Liver (tissue), 9 donors: ENCODE measurements around the gene PIEZO2. TPM values are rescaled to one million over a fixed set of nuclear protein-coding genes. Genes with fewer than 3 reads are reported as not detected.

Experiments
- DNase-seq: peaks from one replicate; pipeline ENCODE4 v3.0.0-alpha.2; 2017; ENCODE audit warnings: low spot score
- H3K27ac ChIP-seq, 2 donors: one replicate each; pipeline ENCODE4 v1.7.0; 2013; ENCODE audit warnings: inconsistent platforms in 2 of 2, low read length in 2 of 2, control low read depth in 1 of 2, low read depth in 1 of 2, mild to moderate bottlenecking in 1 of 2
- H3K27me3 ChIP-seq, 4 donors: one replicate each; pipeline versions ENCODE4 v1.6.1 to v1.7.0; 2013; ENCODE audit warnings: low read length in 3 of 4, inconsistent platforms in 1 of 4, mild to moderate bottlenecking in 1 of 4, moderate library complexity in 1 of 4; ENCODE audit not compliant: control insufficient read depth in 4 of 4, insufficient read depth in 4 of 4
- H3K36me3 ChIP-seq, 4 donors: one replicate each; pipeline versions ENCODE4 v1.6.1 to v1.7.0; 2013; ENCODE audit warnings: low read length in 3 of 4, mild to moderate bottlenecking in 3 of 4, low read depth in 1 of 4, moderate library complexity in 1 of 4; ENCODE audit not compliant: control insufficient read depth in 4 of 4, insufficient read depth in 3 of 4
- H3K4me1 ChIP-seq, 4 donors: one replicate each; pipeline versions ENCODE4 v1.6.1 to v1.7.0; 2013; ENCODE audit warnings: low read length in 3 of 4, mild to moderate bottlenecking in 3 of 4, moderate library complexity in 1 of 4; ENCODE audit not compliant: control insufficient read depth in 4 of 4, insufficient read depth in 4 of 4
- H3K4me3 ChIP-seq, 3 donors: one replicate each; pipeline versions ENCODE4 v1.6.1 to v1.7.0; 2013; ENCODE audit warnings: low read length in 3 of 3, control low read depth in 1 of 3, low read depth in 1 of 3, mild to moderate bottlenecking in 1 of 3
- H3K9ac ChIP-seq, 2 donors: one replicate each; pipeline ENCODE4 v1.7.0; 2013; ENCODE audit warnings: low read length in 2 of 2, mild to moderate bottlenecking in 2 of 2, moderate library complexity in 2 of 2, control low read depth in 1 of 2, low read depth in 1 of 2
- H3K9me3 ChIP-seq, 4 donors: one replicate each; pipeline versions ENCODE4 v1.6.1 to v1.7.0; 2013; ENCODE audit warnings: low read length in 3 of 4; ENCODE audit not compliant: control insufficient read depth in 4 of 4
- CTCF ChIP-seq: fragments of 150-350 bp; IDR thresholded peaks from 2 replicates; pipeline ENCODE4 v1.5.1; 2017; ENCODE audit warnings: improper control_type of control experiment, low read depth, low read length; ENCODE audit not compliant: missing input control
- EGR1 ChIP-seq, 2 donors: IDR thresholded peaks; 2 replicates each; pipeline ENCODE4 v1.6.1; 2016 to 2018; ENCODE audit warnings: antibody characterized with exemption in 2 of 2, low read depth in 2 of 2
- FOXA1 ChIP-seq: IDR thresholded peaks from 2 replicates; pipeline ENCODE4 v1.6.1; 2016; ENCODE audit warnings: antibody characterized with exemption
- FOXA2 ChIP-seq: IDR thresholded peaks from 2 replicates; pipeline ENCODE4 v1.6.1; 2016; ENCODE audit warnings: antibody characterized with exemption
- GABPA ChIP-seq, 2 donors: IDR thresholded peaks in 1 of 2; conservative IDR thresholded peaks in 1 of 2; 2 replicates each; pipeline ENCODE4 v1.6.1; 2016; ENCODE audit warnings: antibody characterized with exemption in 2 of 2, mild to moderate bottlenecking in 1 of 2, moderate library complexity in 1 of 2
- HNF4A ChIP-seq, 2 donors: conservative IDR thresholded peaks; 2 replicates each; pipeline ENCODE4 v1.6.1; 2016; ENCODE audit warnings: antibody characterized with exemption in 2 of 2, mild to moderate bottlenecking in 2 of 2
- HNF4G ChIP-seq: IDR thresholded peaks from 2 replicates; pipeline ENCODE4 v1.6.1; 2016; ENCODE audit warnings: antibody characterized with exemption
- JUND ChIP-seq, 2 donors: IDR thresholded peaks; 2 replicates each; pipeline ENCODE4 v1.6.1; 2016; ENCODE audit warnings: antibody characterized with exemption in 2 of 2
- NR2F2 ChIP-seq: IDR thresholded peaks from 2 replicates; pipeline ENCODE4 v1.6.1; 2016; ENCODE audit warnings: antibody characterized with exemption
- RAD21 ChIP-seq, 2 donors: IDR thresholded peaks; 2 replicates each; pipeline ENCODE4 v1.6.1; 2016; ENCODE audit warnings: antibody characterized with exemption in 2 of 2, mild to moderate bottlenecking in 2 of 2
- REST ChIP-seq: IDR thresholded peaks from 2 replicates; pipeline ENCODE4 v1.6.1; 2016; ENCODE audit warnings: antibody characterized with exemption, mild to moderate bottlenecking
- RXRA ChIP-seq, 2 donors: IDR thresholded peaks; 2 replicates each; pipeline ENCODE4 v1.6.1; 2017 to 2018; ENCODE audit warnings: antibody characterized with exemption in 2 of 2, mild to moderate bottlenecking in 1 of 2
- SP1 ChIP-seq: IDR thresholded peaks from 2 replicates; pipeline ENCODE4 v1.6.1; 2018; ENCODE audit warnings: antibody characterized with exemption, mild to moderate bottlenecking
- TAF1 ChIP-seq: conservative IDR thresholded peaks from 2 replicates; pipeline ENCODE4 v1.6.1; 2016; ENCODE audit warnings: antibody characterized with exemption, mild to moderate bottlenecking
- YY1 ChIP-seq: IDR thresholded peaks from 2 replicates; pipeline ENCODE4 v1.6.1; 2016; ENCODE audit warnings: antibody characterized with exemption, mild to moderate bottlenecking
- WGBS: extraction: QIAGEN DNeasy Blood & Tissue Kit; methylation state at CpG from one replicate; pipeline ENCODE4 v1.1.7; 2013; 5-methylcytosine and 5-hydroxymethylcytosine counted together
- polyA plus RNA-seq, 2 donors: library from polyadenylated mRNA; stranded (reverse) in 1 of 2; unstranded in 1 of 2; fragments of 200-250 nt in 1 of 2; fragments of >200 nt in 1 of 2; fragmentation: Nextera tagmentation in 1 of 2; extraction: Ambion mirVana in 1 of 2; gene quantifications; one replicate each; pipeline versions ENCODE4 v1.2.1 to v1.2.3, GENCODE V29; 2013 to 2015
- total RNA-seq, 2 donors: library from RNA; depleted of rRNA; stranded (reverse); fragments of >200 nt; gene quantifications; one replicate each; pipeline ENCODE4 v1.2.3, GENCODE V29; 2014
- TF ChIP-seq, protein P1 (sequence below): IDR thresholded peaks from 2 replicates; pipeline ENCODE4 v1.6.1; 2016; ENCODE audit warnings: antibody characterized with exemption
- TF ChIP-seq, protein P2 (sequence below): IDR thresholded peaks from 2 replicates; pipeline ENCODE4 v1.6.1; 2016; ENCODE audit warnings: antibody characterized with exemption
- TF ChIP-seq, protein P3 (sequence below): IDR thresholded peaks from 2 replicates; pipeline ENCODE4 v1.6.1; 2016; ENCODE audit warnings: antibody characterized with exemption
- donor health status: healthy.
- donor health status: healthy.
- donor health status: healthy.
- donor health status: healthy.
- donor health status: healthy.

Gene PIEZO2
- total and polyA plus RNA-seq, 4 donors = 1.1 to 12.3 (median 4.8) TPM

DNA sequence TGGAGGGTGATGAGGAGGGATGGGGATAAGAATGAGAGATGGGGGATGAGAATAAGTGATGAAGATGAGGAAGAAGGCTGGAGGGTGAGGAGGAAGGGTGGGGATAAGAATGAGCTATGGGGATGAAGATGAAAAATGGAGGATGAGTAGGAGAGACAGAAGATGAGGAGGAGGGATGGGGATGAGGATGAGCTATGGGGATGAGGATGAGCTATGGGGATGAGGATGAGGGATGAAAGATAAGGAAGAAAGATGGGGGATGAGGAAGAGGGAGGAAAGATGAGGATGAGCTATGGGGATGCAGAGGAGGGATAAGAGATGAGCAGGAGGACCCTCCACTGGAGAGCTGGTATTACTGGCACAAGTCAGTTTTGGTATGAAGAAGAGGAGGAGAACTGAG lies 392.0 kb downstream of the PIEZO2 start:
- no peak for DNase-seq
- Histone ChIP-seq H3K4me3 (no peak overlapping the region), H3K4me1 (no peaks in the 10 kb centered on the region), H3K27ac (no peak overlapping the region), H3K9me3 (no peaks in the 10 kb centered on the region), H3K36me3 (peaks cover 3 to 60% (median 20%) of the 10 kb centered on the region in 4 donors), H3K27me3 (no peaks in the 10 kb centered on the region), H3K9ac (no peak overlapping the region)
- no peak for TF ChIP-seq REST
- no peak for TF ChIP-seq SP1
- no peak for TF ChIP-seq NR2F2
- TF ChIP-seq, protein P1, sequence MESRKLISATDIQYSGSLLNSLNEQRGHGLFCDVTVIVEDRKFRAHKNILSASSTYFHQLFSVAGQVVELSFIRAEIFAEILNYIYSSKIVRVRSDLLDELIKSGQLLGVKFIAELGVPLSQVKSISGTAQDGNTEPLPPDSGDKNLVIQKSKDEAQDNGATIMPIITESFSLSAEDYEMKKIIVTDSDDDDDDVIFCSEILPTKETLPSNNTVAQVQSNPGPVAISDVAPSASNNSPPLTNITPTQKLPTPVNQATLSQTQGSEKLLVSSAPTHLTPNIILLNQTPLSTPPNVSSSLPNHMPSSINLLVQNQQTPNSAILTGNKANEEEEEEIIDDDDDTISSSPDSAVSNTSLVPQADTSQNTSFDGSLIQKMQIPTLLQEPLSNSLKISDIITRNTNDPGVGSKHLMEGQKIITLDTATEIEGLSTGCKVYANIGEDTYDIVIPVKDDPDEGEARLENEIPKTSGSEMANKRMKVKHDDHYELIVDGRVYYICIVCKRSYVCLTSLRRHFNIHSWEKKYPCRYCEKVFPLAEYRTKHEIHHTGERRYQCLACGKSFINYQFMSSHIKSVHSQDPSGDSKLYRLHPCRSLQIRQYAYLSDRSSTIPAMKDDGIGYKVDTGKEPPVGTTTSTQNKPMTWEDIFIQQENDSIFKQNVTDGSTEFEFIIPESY = no peak
- no peak for TF ChIP-seq FOXA2
- no peak for TF ChIP-seq JUND (IDR thresholded peaks at IDR 0.05)
- TF ChIP-seq EGR1 (IDR thresholded peaks at IDR 0.05; ENCODE audit: low read depth in 2 of 2) = no peak
- TF ChIP-seq, protein P2, sequence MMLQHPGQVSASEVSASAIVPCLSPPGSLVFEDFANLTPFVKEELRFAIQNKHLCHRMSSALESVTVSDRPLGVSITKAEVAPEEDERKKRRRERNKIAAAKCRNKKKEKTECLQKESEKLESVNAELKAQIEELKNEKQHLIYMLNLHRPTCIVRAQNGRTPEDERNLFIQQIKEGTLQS = no peak
- TF ChIP-seq RXRA (IDR thresholded peaks at IDR 0.05) = no peak
- TF ChIP-seq, protein P3, sequence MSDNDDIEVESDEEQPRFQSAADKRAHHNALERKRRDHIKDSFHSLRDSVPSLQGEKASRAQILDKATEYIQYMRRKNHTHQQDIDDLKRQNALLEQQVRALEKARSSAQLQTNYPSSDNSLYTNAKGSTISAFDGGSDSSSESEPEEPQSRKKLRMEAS = no peak
- no peak for TF ChIP-seq YY1
- no peak for TF ChIP-seq CTCF
- TF ChIP-seq FOXA1 = no peak
- TF ChIP-seq TAF1 = no peak

- WGBS = 89% methylated on average over 1 of the region's 1 CpG
- no peak for DNase-seq
- H3K9ac ChIP-seq = no peak overlapping the region
- H3K4me1 ChIP-seq = no peaks in the 10 kb centered on the region
- H3K27ac ChIP-seq = no peak overlapping the region
- H3K36me3 ChIP-seq = peaks cover 3 to 57% (median 20%) of the 10 kb centered on the region in 4 donors
- no peaks in the 10 kb centered on the region for H3K9me3 ChIP-seq
- H3K4me3 ChIP-seq = no peak overlapping the region
- H3K27me3 ChIP-seq = no peaks in the 10 kb centered on the region
- TF ChIP-seq FOXA1 (no peak), NR2F2 (no peak), JUND (IDR thresholded peaks at IDR 0.05) (no peak), HNF4G (no peak), SP1 (no peak), CTCF (no peak), RXRA (IDR thresholded peaks at IDR 0.05) (no peak), HNF4A (conservative IDR thresholded peaks at IDR 0.05) (no peak), EGR1 (IDR thresholded peaks at IDR 0.05; ENCODE audit: low read depth in 2 of 2) (no peak), TAF1 (no peak), FOXA2 (no peak), RAD21 (IDR thresholded peaks at IDR 0.05) (no peak), GABPA (IDR thresholded peaks at IDR 0.05 in 1 of 2, conservative IDR thresholded peaks at IDR 0.05 in 1 of 2) (no peak)
- TF ChIP-seq, protein P1 = no peak
- TF ChIP-seq, protein P3 = no peak
Observed at GRCh38 chr18:10755855-10756254, 393.5 kb downstream of the PIEZO2 start.
